Mesothelial cell of epicardium (in vitro differentiated cells): Measurements from ENCODE around the gene OR2J3. TPM values are rescaled to one million over a fixed set of nuclear protein-coding genes. Genes with fewer than 3 reads are reported as not detected.

Experiments
- DNase-seq, 2 experiments: peaks; one replicate each; pipeline ENCODE4 v3.0.0; 2021; ENCODE audit warnings: low spot score in 2 of 2; ENCODE audit not compliant: unreplicated experiment in 2 of 2
- H3K27ac Mint-ChIP-seq: 2 replicates; pipeline ENCODE4 v1.8.0; 2021; ENCODE audit warnings: mixed read lengths
- H3K27me3 Mint-ChIP-seq: 2 replicates; pipeline ENCODE4 v1.8.0; 2021; ENCODE audit warnings: low read depth, mixed read lengths
- H3K36me3 Mint-ChIP-seq: 2 replicates; pipeline ENCODE4 v1.8.0; 2021; ENCODE audit warnings: mixed read lengths
- H3K4me1 Mint-ChIP-seq: 2 replicates; pipeline ENCODE4 v1.8.0; 2021; ENCODE audit warnings: mixed read lengths
- H3K4me3 Mint-ChIP-seq: 2 replicates; pipeline ENCODE4 v1.8.0; 2021; ENCODE audit warnings: mild to moderate bottlenecking, moderate library complexity, mixed read lengths
- H3K9me3 Mint-ChIP-seq: 2 replicates; pipeline ENCODE4 v1.8.0; 2021; ENCODE audit warnings: mixed read lengths
- total RNA-seq: library from RNA; stranded (reverse); gene quantifications from 3 replicates; pipeline ENCODE4 v1.2.1, GENCODE V29; 2021
- TF ChIP-seq, protein P1 (sequence below): fragments of 200-600 bp; sonication (generic); IDR thresholded peaks from one replicate; pipeline ENCODE4 v1.5.0; 2021; ENCODE audit warnings: antibody characterized with exemption; ENCODE audit not compliant: unreplicated experiment

The OR2J3 gene
- total RNA-seq: 0.07 to 0.16 TPM in 2 of 3 replicates, not detected in the other

DNA sequence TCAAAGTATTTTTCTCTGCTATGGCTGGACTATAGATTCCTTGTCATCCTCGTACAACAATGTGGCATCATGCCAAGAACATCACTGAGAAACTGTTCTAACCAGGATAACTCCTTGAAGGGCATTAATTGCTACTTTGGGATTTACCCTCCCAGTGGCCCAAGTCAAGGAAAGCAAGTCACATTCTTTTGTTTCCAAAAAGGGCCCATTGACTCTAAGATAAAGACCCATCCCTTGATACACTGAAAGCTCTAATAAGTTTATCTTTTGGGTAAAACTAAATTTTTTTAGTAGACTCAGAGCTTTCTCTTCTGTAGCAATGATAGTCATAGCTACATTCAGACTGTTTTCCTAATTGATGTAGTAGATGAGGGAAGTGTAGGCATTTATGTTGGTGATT, at the start of gene OR2J3:
OR2J3 (plus strand) TSS at position 301 of the 400 bp plus-strand sequence. CDS start 3,833 bp downstream, outside the sequence.
- Mint-ChIP-seq H3K4me3 (no peak within 1 kb of the TSS), H3K27me3 (peaks cover 42% of the 10 kb centered on the region), H3K27ac (no peak within 1 kb of the TSS), H3K36me3 (no peaks in the 10 kb centered on the region), H3K4me1 (no peaks in the 10 kb centered on the region), H3K9me3 (peaks cover 4% of the 10 kb centered on the region)
- no peak for DNase-seq
- TF ChIP-seq, protein P1, sequence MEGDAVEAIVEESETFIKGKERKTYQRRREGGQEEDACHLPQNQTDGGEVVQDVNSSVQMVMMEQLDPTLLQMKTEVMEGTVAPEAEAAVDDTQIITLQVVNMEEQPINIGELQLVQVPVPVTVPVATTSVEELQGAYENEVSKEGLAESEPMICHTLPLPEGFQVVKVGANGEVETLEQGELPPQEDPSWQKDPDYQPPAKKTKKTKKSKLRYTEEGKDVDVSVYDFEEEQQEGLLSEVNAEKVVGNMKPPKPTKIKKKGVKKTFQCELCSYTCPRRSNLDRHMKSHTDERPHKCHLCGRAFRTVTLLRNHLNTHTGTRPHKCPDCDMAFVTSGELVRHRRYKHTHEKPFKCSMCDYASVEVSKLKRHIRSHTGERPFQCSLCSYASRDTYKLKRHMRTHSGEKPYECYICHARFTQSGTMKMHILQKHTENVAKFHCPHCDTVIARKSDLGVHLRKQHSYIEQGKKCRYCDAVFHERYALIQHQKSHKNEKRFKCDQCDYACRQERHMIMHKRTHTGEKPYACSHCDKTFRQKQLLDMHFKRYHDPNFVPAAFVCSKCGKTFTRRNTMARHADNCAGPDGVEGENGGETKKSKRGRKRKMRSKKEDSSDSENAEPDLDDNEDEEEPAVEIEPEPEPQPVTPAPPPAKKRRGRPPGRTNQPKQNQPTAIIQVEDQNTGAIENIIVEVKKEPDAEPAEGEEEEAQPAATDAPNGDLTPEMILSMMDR: no peak

- Mint-ChIP-seq H3K4me3 (no peak overlapping the region), H3K9me3 (peaks cover 14% of the 10 kb centered on the region), H3K36me3 (no peaks in the 10 kb centered on the region), H3K27me3 (peaks cover 43% of the 10 kb centered on the region), H3K27ac (no peak overlapping the region), H3K4me1 (no peaks in the 10 kb centered on the region)
- DNase-seq: no peak
- TF ChIP-seq, protein P1: peak; percentile 44
These were observed 35.8 kb upstream of the OR2J3 start for GRCh38 chr6:29071831-29072723.

DNA sequence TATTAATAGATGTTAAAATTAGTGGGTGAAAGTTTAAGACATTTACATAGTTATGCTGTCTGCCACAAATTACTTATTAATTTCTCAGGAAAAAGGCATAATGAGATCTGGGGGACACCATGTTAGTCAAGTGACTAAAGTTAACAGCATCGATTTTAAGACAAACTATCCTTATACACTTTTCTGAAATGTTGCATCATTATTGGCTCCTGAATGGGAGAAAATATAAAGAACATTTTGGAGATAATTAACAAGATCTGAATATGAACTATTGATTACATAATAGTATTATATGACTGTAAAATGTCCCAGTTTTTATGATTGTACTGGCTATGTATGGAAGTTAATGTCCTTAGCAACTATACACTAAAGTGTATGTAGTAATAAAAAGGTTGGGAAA, 28.7 kb upstream of the OR2J3 start:
- TF ChIP-seq, protein P1: no peak
- no peak for DNase-seq
- H3K27me3 Mint-ChIP-seq: peaks cover 44% of the 10 kb centered on the region
- H3K4me1 Mint-ChIP-seq: no peaks in the 10 kb centered on the region
- H3K4me3 Mint-ChIP-seq: no peak overlapping the region
- no peaks in the 10 kb centered on the region for H3K9me3 Mint-ChIP-seq
- H3K27ac Mint-ChIP-seq: no peak overlapping the region
- no peaks in the 10 kb centered on the region for H3K36me3 Mint-ChIP-seq

DNA sequence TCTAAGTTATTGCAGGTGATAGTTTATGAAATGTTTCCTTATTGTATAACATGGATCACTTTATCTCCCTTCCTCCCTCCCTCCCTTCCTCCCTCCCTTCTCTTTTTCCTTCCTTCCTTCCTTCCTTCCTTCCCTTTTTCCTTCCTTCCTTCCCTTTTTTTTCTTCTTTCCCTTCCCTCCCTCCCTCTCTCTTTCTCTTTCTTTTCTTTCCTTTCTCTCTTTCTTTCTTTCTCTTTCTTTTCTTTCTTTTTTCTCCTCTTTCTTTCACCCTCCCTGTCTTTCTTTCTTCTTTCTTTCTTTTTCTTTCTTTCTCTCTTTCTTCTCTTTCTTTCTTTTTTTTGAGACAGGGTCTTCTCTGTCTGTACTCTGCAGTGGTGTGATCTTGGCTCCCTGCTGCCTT, 26.5 kb upstream of the OR2J3 start:
- no peak overlapping the region for H3K4me3 Mint-ChIP-seq
- no peak overlapping the region for H3K27ac Mint-ChIP-seq
- no peak for DNase-seq
- no peaks in the 10 kb centered on the region for H3K9me3 Mint-ChIP-seq
- TF ChIP-seq, protein P1: no peak
- no peaks in the 10 kb centered on the region for H3K4me1 Mint-ChIP-seq
- H3K36me3 Mint-ChIP-seq: no peaks in the 10 kb centered on the region
- peaks cover 35% of the 10 kb centered on the region for H3K27me3 Mint-ChIP-seq

DNA sequence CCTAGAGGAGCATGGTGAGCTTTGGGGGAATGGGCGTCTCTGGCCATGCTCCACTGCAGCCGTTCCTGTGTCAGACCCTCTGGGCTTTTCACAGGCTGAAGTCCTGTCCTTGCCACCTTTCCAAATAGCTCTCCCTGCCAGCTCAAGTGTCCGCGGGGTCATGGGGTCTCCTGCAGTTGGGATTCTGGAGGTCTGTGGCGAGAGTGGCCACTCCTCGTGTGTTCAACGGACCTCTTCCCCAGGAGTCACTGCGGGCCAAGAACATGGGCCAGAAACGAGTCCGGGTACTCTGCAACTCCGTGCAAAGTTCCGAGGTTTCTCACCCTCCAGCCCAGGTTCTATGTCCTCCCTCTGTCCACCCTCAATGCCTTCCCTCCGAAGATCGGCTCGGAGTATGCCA, 25.4 kb upstream of the OR2J3 start:
- no peaks in the 10 kb centered on the region for H3K4me1 Mint-ChIP-seq
- H3K27ac Mint-ChIP-seq: no peak overlapping the region
- no peaks in the 10 kb centered on the region for H3K36me3 Mint-ChIP-seq
- TF ChIP-seq, protein P1: no peak
- H3K4me3 Mint-ChIP-seq: no peak overlapping the region
- peaks cover 35% of the 10 kb centered on the region for H3K27me3 Mint-ChIP-seq
- no peak for DNase-seq
- no peaks in the 10 kb centered on the region for H3K9me3 Mint-ChIP-seq
